ENCODE measurements around the gene RBM33.
A peak's percentile ranks its signal among the peaks of the same experiment; 100 is the strongest.

The RBM33 gene

DNA sequence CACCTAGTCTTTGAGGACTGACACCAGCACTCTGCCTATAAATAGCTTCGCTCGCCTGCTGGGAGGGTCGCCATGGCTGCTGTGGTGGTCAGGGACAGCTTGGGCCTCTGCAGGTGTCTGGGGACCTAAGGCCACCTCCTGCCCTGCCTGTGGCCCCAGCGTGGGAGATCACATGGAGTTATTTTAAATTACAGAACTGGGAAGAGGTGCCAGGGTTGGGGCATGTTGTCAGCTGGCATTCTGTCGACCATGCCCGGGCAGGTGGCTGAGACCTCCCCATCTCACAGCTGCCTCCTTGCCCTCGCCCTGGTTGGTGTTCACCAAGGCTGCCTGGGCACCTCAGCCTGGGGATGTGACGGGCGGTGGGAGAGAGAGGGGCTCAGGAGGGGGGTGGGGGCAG is 149.7 kb downstream of the RBM33 start:
- no peak overlapping the region for H3K9ac ChIP-seq
- H3K36me3 ChIP-seq: no peaks in the 10 kb centered on the region
- no peak for TF ChIP-seq Cebpa-rat (IDR thresholded peaks at IDR 0.05)

DNA sequence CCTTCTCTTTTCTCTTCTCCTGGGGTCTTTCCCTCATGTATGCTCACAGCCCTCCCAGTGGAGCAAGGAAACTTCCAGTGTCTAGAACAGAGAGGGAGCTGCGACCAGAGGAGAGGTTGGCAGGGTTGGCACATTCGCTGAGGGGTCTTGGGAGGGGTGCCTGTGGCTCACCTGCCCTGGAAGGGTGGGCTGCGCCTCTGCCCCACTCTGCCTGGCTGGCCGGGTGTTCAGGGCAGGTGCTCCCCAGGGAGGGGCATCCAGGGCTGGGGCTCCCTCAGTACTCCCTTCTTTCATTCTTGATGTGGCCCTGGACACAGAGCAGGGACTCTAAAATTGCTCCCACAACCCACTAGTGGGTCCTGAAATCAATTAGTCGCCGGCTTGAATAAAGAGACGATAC is 150.9 kb downstream of the RBM33 start:
- no peak overlapping the region for H3K9ac ChIP-seq
- H3K4me1 ChIP-seq: peaks cover 18 to 33% (median 23%) of the 10 kb centered on the region in 10 experiments
- H3K27ac ChIP-seq: no peak overlapping the region
- H3K36me3 ChIP-seq: no peaks in the 10 kb centered on the region
- no peak overlapping the region for H3K4me2 ChIP-seq
- no peak for TF ChIP-seq Cebpa-rat (IDR thresholded peaks at IDR 0.05)
- H3K4me3 ChIP-seq: no peak overlapping the region
- H3K27me3 ChIP-seq: peaks cover 0 to 14% (median 5%) of the 10 kb centered on the region in 11 experiments; a peak in 10 of 22 replicates
- no peaks in the 10 kb centered on the region for H3K9me3 ChIP-seq (replicated peaks in 1 of 11)
- peaks cover 0 to 10% (median 0%) of the 10 kb centered on the region in 11 experiments; a peak in 6 of 22 replicates for H4K20me1 ChIP-seq

More for the DNA sequence above, 149.7 kb downstream of the RBM33 start:
- H3K4me3 ChIP-seq: no peak overlapping the region
- H3K27me3 ChIP-seq: peaks cover 0 to 3% (median 0%) of the 10 kb centered on the region in 11 experiments; a peak in 2 of 22 replicates
- H4K20me1 ChIP-seq: peaks cover 0 to 12% (median 0%) of the 10 kb centered on the region in 11 experiments; a peak in 6 of 22 replicates
- peaks cover 15 to 26% (median 18%) of the 10 kb centered on the region in 10 experiments for H3K4me1 ChIP-seq
- no peak overlapping the region for H3K27ac ChIP-seq
- no peak overlapping the region; a peak in 1 of 22 replicates for H3K4me2 ChIP-seq
- no peaks in the 10 kb centered on the region for H3K9me3 ChIP-seq (replicated peaks in 1 of 11)

DNA sequence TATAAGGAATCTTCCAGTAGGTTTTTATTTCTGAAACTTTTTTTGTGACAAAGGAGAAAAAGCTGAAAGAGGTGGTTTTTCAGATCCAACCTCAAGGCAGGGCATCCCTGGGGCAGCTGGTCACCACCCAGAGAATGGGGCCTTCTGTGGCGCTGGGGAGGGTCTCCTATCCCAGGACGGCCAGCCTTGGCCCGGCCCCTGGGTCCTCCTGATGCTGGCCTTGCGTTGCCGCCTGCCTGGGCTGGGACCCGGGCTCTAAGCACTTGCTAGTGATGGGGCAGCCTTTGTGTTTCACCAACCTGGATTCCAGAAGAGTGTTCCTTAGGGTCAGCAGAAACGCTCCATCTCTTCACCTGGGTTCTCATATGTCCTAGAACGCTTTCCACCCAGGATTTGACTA is 151.5 kb downstream of the RBM33 start:
- no peak overlapping the region for H3K4me2 ChIP-seq
- H3K9ac ChIP-seq: no peak overlapping the region
- peaks cover 18 to 33% (median 23%) of the 10 kb centered on the region in 10 experiments for H3K4me1 ChIP-seq
- H3K27me3 ChIP-seq: peaks cover 1 to 15% (median 10%) of the 10 kb centered on the region in 11 experiments; a peak in 17 of 22 replicates
- H3K27ac ChIP-seq: no peak overlapping the region
- peaks cover 0 to 13% (median 0%) of the 10 kb centered on the region in 11 experiments; a peak in 6 of 22 replicates for H4K20me1 ChIP-seq
- no peak for TF ChIP-seq Cebpa-rat (IDR thresholded peaks at IDR 0.05)
- H3K9me3 ChIP-seq (replicated peaks in 1 of 11): no peaks in the 10 kb centered on the region
- no peaks in the 10 kb centered on the region for H3K36me3 ChIP-seq
- no peak overlapping the region for H3K4me3 ChIP-seq

GRCh38 chr7:155796381-155797261 is 152.2 kb downstream of the RBM33 start:
- no peak for TF ChIP-seq Cebpa-rat (IDR thresholded peaks at IDR 0.05)
- peaks cover 8 to 22% (median 17%) of the 10 kb centered on the region in 11 experiments for H3K27me3 ChIP-seq
- H3K4me2 ChIP-seq: peak overlapping the region in 4 of 11 experiments; percentile 4 to 80 (median 31); a peak in 4 of 22 replicates
- H3K9me3 ChIP-seq (replicated peaks in 1 of 11): no peaks in the 10 kb centered on the region
- peaks cover 18 to 33% (median 23%) of the 10 kb centered on the region in 10 experiments for H3K4me1 ChIP-seq
- H3K4me3 ChIP-seq: no peak overlapping the region
- H3K27ac ChIP-seq: no peak overlapping the region
- H3K36me3 ChIP-seq: no peaks in the 10 kb centered on the region
- no peak overlapping the region for H3K9ac ChIP-seq
- H4K20me1 ChIP-seq: peaks cover 0 to 13% (median 0%) of the 10 kb centered on the region in 11 experiments; a peak in 7 of 22 replicates

DNA sequence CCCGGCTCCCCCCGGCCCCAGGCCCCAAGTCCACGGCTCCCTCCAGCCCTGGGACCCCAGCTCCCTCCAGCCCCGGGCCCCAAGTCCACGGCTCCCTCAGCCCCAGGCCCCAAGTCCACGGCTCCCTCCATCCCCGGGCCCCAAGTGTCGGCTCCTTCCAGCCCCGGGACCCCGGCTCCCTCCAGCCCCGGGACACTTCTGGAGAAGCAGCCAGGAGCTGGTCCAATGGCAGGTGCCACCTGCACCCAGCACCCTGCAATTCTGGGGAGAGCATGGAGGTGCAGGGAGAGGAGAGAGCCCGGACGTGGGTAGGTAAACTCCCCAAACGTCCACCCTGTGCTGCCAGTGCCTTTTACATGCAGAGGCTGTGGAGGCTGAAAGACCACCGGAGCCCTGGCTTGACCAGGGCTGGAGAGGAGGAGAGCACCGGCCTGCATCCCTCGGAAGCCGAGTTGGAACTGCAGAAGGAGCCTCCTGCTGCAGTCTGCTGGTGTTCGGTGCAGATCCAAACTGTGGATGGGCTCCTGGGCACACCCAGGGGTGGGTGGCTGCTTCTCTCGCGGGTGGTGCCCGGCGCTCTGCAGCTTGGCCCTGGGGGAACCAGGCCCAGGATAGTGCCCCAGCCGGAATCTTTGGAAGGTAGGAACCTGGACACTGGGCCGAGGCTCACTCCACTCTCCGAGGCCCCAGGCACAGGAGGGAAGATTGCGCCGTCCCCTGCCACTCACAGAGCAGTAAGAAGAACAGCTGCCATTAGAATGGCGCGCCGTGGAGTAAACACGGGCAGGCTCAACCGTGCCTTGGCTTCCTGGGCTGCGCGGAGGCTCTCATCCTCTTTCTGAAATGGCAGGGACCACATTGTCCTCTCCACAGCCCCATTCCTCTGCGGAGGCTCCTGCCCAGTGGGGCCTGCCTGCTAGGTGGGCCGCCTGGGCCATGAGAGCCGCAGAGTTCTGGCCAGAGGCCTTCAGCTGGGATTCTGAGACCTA is 153.1 kb downstream of the RBM33 start:
- H3K27ac ChIP-seq: no peak overlapping the region
- peak overlapping the region; percentile 61 to 88 (median 78) for H3K4me2 ChIP-seq
- H3K4me1 ChIP-seq: peaks cover 18 to 33% (median 23%) of the 10 kb centered on the region in 10 experiments
- H4K20me1 ChIP-seq: peaks cover 0 to 13% (median 0%) of the 10 kb centered on the region in 11 experiments; a peak in 7 of 22 replicates
- no peaks in the 10 kb centered on the region for H3K36me3 ChIP-seq
- H3K9me3 ChIP-seq (replicated peaks in 1 of 11): no peaks in the 10 kb centered on the region
- TF ChIP-seq Cebpa-rat (IDR thresholded peaks at IDR 0.05): no peak
- H3K9ac ChIP-seq: peak overlapping the region in 3 of 11 experiments; percentile 9 to 20 (median 10); a peak in 1 of 22 replicates
- no peak overlapping the region for H3K4me3 ChIP-seq
- H3K27me3 ChIP-seq: peaks cover 17 to 31% (median 25%) of the 10 kb centered on the region in 11 experiments

GRCh38 chr7:155798673-155799439 is 154.4 kb downstream of the RBM33 start:
- Histone ChIP-seq H3K36me3 (no peaks in the 10 kb centered on the region), H4K20me1 (peaks cover 0 to 13% (median 0%) of the 10 kb centered on the region in 11 experiments; a peak in 7 of 22 replicates), H3K4me1 (peaks cover 18 to 38% (median 33%) of the 10 kb centered on the region in 10 experiments), H3K4me3 (0 out of 20 replicates have a peak overlapping the region, but pooled peaks of 1 of the 10 experiments have one; percentile 8), H3K9me3 (replicated peaks in 1 of 11) (peaks cover 0 to 8% (median 5%) of the 10 kb centered on the region in 11 experiments; a peak in 10 of 22 replicates), H3K27me3 (peaks cover 30 to 43% (median 37%) of the 10 kb centered on the region in 11 experiments), H3K4me2 (peak overlapping the region; percentile 61 to 88 (median 78)), H3K27ac (no peak overlapping the region), H3K9ac (peak overlapping the region in 3 of 11 experiments; percentile 10 to 31 (median 12); a peak in 1 of 22 replicates)
- TF ChIP-seq Cebpa-rat (IDR thresholded peaks at IDR 0.05): no peak

DNA sequence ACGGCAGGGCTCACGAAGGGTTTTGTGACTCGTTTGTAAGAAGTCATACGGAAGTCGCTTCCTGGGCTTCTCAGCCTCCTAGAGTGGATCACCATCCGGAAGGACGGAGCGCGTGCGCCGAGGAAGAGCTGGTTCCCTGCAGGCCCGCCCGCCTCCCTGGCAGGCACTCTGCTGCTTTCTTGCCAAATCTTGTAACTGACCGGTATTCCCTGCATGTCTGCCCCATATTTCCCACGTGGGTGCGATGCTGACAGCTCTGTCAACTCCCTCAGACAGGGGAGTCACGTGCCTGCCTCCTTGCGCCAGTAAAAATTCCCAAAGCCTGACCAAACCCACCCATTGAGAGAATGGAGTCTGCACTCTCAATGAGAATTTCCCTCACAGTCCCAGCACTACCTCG is 155.1 kb downstream of the RBM33 start:
- Histone ChIP-seq H3K4me3 (no peak overlapping the region), H3K27ac (no peak overlapping the region), H4K20me1 (peaks cover 0 to 13% (median 0%) of the 10 kb centered on the region in 11 experiments; a peak in 7 of 22 replicates), H3K27me3 (peaks cover 37 to 49% (median 44%) of the 10 kb centered on the region in 11 experiments), H3K9ac (no peak overlapping the region), H3K4me1 (peaks cover 24 to 41% (median 37%) of the 10 kb centered on the region in 10 experiments), H3K9me3 (replicated peaks in 1 of 11) (peaks cover 0 to 8% (median 5%) of the 10 kb centered on the region in 11 experiments; a peak in 10 of 22 replicates), H3K36me3 (no peaks in the 10 kb centered on the region), H3K4me2 (peak overlapping the region; percentile 61 to 88 (median 78); a peak in 18 of 22 replicates)
- no peak for TF ChIP-seq Cebpa-rat (IDR thresholded peaks at IDR 0.05)
